Measurements from ENCODE around the gene CYRIA.

DNA sequence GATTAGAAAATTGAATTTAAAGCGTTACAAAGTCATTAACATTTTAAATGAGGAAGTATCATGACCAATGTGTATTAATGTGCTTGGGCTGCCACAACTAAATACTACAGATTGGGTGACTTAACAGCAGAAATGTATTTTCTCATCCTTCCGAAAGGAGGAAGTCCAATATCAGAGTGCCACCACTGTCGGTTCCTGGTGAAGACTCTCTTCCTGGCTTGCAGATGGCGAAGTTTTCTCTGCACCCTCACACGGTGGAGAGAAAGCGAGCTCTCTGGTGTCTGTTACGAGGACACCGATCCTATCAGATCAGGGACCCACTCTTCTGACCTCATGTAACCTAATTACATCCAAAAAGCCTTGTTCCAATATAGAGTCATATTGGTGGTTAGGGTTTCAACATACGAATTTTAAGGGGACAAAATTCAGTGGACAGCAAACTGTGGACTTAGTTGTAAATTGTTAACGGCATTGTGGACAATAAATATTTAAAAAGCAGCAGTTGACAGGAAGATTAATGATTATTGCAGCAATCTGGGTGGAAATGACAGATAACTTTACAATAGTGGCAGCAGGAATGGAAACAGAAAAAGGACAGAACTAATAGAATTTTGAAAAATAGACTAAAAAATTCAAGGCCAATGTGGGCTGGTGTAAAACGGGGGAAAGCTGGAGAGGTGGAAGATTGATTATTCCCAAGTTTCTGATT, 35.1 kb upstream of the CYRIA start:
- TF ChIP-seq, protein P1, sequence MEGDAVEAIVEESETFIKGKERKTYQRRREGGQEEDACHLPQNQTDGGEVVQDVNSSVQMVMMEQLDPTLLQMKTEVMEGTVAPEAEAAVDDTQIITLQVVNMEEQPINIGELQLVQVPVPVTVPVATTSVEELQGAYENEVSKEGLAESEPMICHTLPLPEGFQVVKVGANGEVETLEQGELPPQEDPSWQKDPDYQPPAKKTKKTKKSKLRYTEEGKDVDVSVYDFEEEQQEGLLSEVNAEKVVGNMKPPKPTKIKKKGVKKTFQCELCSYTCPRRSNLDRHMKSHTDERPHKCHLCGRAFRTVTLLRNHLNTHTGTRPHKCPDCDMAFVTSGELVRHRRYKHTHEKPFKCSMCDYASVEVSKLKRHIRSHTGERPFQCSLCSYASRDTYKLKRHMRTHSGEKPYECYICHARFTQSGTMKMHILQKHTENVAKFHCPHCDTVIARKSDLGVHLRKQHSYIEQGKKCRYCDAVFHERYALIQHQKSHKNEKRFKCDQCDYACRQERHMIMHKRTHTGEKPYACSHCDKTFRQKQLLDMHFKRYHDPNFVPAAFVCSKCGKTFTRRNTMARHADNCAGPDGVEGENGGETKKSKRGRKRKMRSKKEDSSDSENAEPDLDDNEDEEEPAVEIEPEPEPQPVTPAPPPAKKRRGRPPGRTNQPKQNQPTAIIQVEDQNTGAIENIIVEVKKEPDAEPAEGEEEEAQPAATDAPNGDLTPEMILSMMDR (conservative IDR thresholded peaks at IDR 0.05) = no peak
- TF ChIP-seq EZH2 (IDR thresholded peaks at IDR 0.05; ENCODE audit: low read depth) = no peak
